ENCODE data around the gene MTHFD1L. TPM values are rescaled to one million over a fixed set of nuclear protein-coding genes. Genes with fewer than 3 reads are reported as not detected.

The MTHFD1L gene
- total and polyA plus RNA-seq, 3 experiments from 2014 or later, result 5.8 to 108 (median 102) TPM

- Mint-ChIP-seq H3K36me3 (peaks cover 0 to 18% (median 5%) of the 10 kb centered on the region in 3 donors), H3K4me3 (no peak overlapping the region), H3K27me3 (no peaks in the 10 kb centered on the region), H3K9me3 (no peaks in the 10 kb centered on the region), H3K4me1 (peaks cover 0 to 5% (median 0%) of the 10 kb centered on the region in 3 donors), H3K27ac (no peak overlapping the region)
- no peak for DNase-seq
- Histone ChIP-seq H3K4me1 (ENCODE audit: insufficient read depth, low read length) (no peaks in the 10 kb centered on the region), H3K4me3 (ENCODE audit: low read length) (no peak overlapping the region), H3K27me3 (ENCODE audit: insufficient read depth, low read length, poor library complexity, severe bottlenecking) (no peaks in the 10 kb centered on the region), H3K27ac (ENCODE audit: low read depth, low read length) (no peak overlapping the region), H3K9me3 (ENCODE audit: low read length) (no peaks in the 10 kb centered on the region), H3K36me3 (ENCODE audit: insufficient read depth, low read length) (peaks cover 6% of the 10 kb centered on the region)
- ChIA-PET CTCF (interaction anchor here (2.3 kb wide), 1 partner anchor 9 kb away, joined by 8 read pairs; no protein-coding TSS in a partner anchor), POLR2A (no interaction called here)
Observed at GRCh38 chr6:150883521-150883920, 18.0 kb downstream of the MTHFD1L start.

- H3K4me1 ChIP-seq (ENCODE audit: insufficient read depth, low read length), result no peaks in the 10 kb centered on the region
- no peaks in the 10 kb centered on the region for H3K9me3 Mint-ChIP-seq
- H3K27ac Mint-ChIP-seq, result no peak overlapping the region
- no peak overlapping the region for H3K4me3 Mint-ChIP-seq
- H3K9me3 ChIP-seq (ENCODE audit: low read length), result no peaks in the 10 kb centered on the region
- ChIA-PET POLR2A (no interaction called here), CTCF (interaction anchor here (1.1 to 13.5 kb wide), 2 partner anchors 128 to 439 kb away, joined by 3 to 143 read pairs; no protein-coding TSS in a partner anchor)
- H3K36me3 Mint-ChIP-seq, result peaks cover 0 to 15% (median 10%) of the 10 kb centered on the region in 3 donors
- no peaks in the 10 kb centered on the region for H3K27me3 Mint-ChIP-seq
- DNase-seq, result no peak
- H3K27me3 ChIP-seq (ENCODE audit: insufficient read depth, low read length, poor library complexity, severe bottlenecking), result no peaks in the 10 kb centered on the region
- peaks cover 6% of the 10 kb centered on the region for H3K36me3 ChIP-seq (ENCODE audit: insufficient read depth, low read length)
- H3K4me3 ChIP-seq (ENCODE audit: low read length), result no peak overlapping the region
- no peak overlapping the region for H3K27ac ChIP-seq (ENCODE audit: low read depth, low read length)
- H3K4me1 Mint-ChIP-seq, result peaks cover 0 to 5% (median 0%) of the 10 kb centered on the region in 3 donors
Observed at GRCh38 chr6:150886155-150886554, 20.7 kb downstream of the MTHFD1L start.

GRCh38 chr6:150887978-150888563, 22.6 kb downstream of the MTHFD1L start:
- H3K4me1 ChIP-seq (ENCODE audit: insufficient read depth, low read length), result no peaks in the 10 kb centered on the region
- H3K27me3 ChIP-seq (ENCODE audit: insufficient read depth, low read length, poor library complexity, severe bottlenecking), result no peaks in the 10 kb centered on the region
- Mint-ChIP-seq H3K27ac (no peak overlapping the region), H3K4me3 (no peak overlapping the region), H3K27me3 (no peaks in the 10 kb centered on the region), H3K36me3 (peaks cover 0 to 15% (median 10%) of the 10 kb centered on the region in 3 donors), H3K4me1 (peaks cover 0 to 5% (median 0%) of the 10 kb centered on the region in 3 donors), H3K9me3 (no peaks in the 10 kb centered on the region)
- H3K36me3 ChIP-seq (ENCODE audit: insufficient read depth, low read length), result peaks cover 6% of the 10 kb centered on the region
- ChIA-PET CTCF (interaction anchor here (0.8 to 13.5 kb wide), 2 partner anchors 23 to 437 kb away, joined by 3 to 143 read pairs; partner anchors contain the start of gene MTHFD1L), POLR2A (no interaction called here)
- no peak for DNase-seq
- H3K9me3 ChIP-seq (ENCODE audit: low read length), result no peaks in the 10 kb centered on the region
- no peak overlapping the region for H3K27ac ChIP-seq (ENCODE audit: low read depth, low read length)
- H3K4me3 ChIP-seq (ENCODE audit: low read length), result no peak overlapping the region

- no peaks in the 10 kb centered on the region for H3K9me3 ChIP-seq (ENCODE audit: low read length)
- CTCF ChIA-PET, result interaction anchor here (0.8 to 13.5 kb wide), 4 partner anchors 124 to 443 kb away, joined by 3 to 143 read pairs (median 3); no protein-coding TSS in a partner anchor
- no peak overlapping the region for H3K4me3 Mint-ChIP-seq
- no peaks in the 10 kb centered on the region for H3K27me3 ChIP-seq (ENCODE audit: insufficient read depth, low read length, poor library complexity, severe bottlenecking)
- peaks cover 0 to 15% (median 8%) of the 10 kb centered on the region in 3 donors for H3K36me3 Mint-ChIP-seq
- peaks cover 6% of the 10 kb centered on the region for H3K36me3 ChIP-seq (ENCODE audit: insufficient read depth, low read length)
- H3K9me3 Mint-ChIP-seq, result no peaks in the 10 kb centered on the region
- POLR2A ChIA-PET, result no interaction called here
- no peak overlapping the region for H3K27ac ChIP-seq (ENCODE audit: low read depth, low read length)
- H3K27me3 Mint-ChIP-seq, result no peaks in the 10 kb centered on the region
- H3K4me1 ChIP-seq (ENCODE audit: insufficient read depth, low read length), result peaks cover 8% of the 10 kb centered on the region
- DNase-seq, result no peak
- peaks cover 8 to 13% (median 8%) of the 10 kb centered on the region in 3 donors for H3K4me1 Mint-ChIP-seq
- no peak overlapping the region for H3K4me3 ChIP-seq (ENCODE audit: low read length)
- no peak overlapping the region for H3K27ac Mint-ChIP-seq
Observed at GRCh38 chr6:150890346-150890745, 24.8 kb downstream of the MTHFD1L start.

GRCh38 chr6:150891888-150892485, 26.5 kb downstream of the MTHFD1L start:
- Mint-ChIP-seq H3K4me3 (no peak overlapping the region), H3K27me3 (no peaks in the 10 kb centered on the region), H3K27ac (peak overlapping the region in 1 of 8 donors; percentile 12), H3K4me1 (peaks cover 15 to 25% (median 17%) of the 10 kb centered on the region in 3 donors), H3K9me3 (no peaks in the 10 kb centered on the region), H3K36me3 (peaks cover 0 to 11% (median 8%) of the 10 kb centered on the region in 3 donors)
- Histone ChIP-seq H3K4me1 (ENCODE audit: insufficient read depth, low read length) (peaks cover 15% of the 10 kb centered on the region), H3K36me3 (ENCODE audit: insufficient read depth, low read length) (peaks cover 6% of the 10 kb centered on the region), H3K27me3 (ENCODE audit: insufficient read depth, low read length, poor library complexity, severe bottlenecking) (no peaks in the 10 kb centered on the region), H3K4me3 (ENCODE audit: low read length) (no peak overlapping the region), H3K9me3 (ENCODE audit: low read length) (no peaks in the 10 kb centered on the region), H3K27ac (ENCODE audit: low read depth, low read length) (no peak overlapping the region)
- ChIA-PET CTCF (interaction anchor here (0.9 to 13.5 kb wide), 16 partner anchors 7 to 514 kb away, joined by 3 to 143 read pairs (median 4); no protein-coding TSS in a partner anchor), POLR2A (no interaction called here)
- DNase-seq, result peak; percentile 26 to 66 (median 41)

GRCh38 chr6:150894191-150894744, 28.8 kb downstream of the MTHFD1L start:
- Mint-ChIP-seq H3K4me1 (peaks cover 15 to 21% (median 17%) of the 10 kb centered on the region in 3 donors), H3K9me3 (no peaks in the 10 kb centered on the region), H3K36me3 (peaks cover 0 to 5% (median 3%) of the 10 kb centered on the region in 3 donors), H3K4me3 (no peak overlapping the region), H3K27ac (peak overlapping the region in 3 of 8 donors; percentile 22 to 63 (median 23)), H3K27me3 (no peaks in the 10 kb centered on the region)
- Histone ChIP-seq H3K36me3 (ENCODE audit: insufficient read depth, low read length) (no peaks in the 10 kb centered on the region), H3K27me3 (ENCODE audit: insufficient read depth, low read length, poor library complexity, severe bottlenecking) (no peaks in the 10 kb centered on the region), H3K4me3 (ENCODE audit: low read length) (no peak overlapping the region), H3K4me1 (ENCODE audit: insufficient read depth, low read length) (peaks cover 15% of the 10 kb centered on the region), H3K27ac (ENCODE audit: low read depth, low read length) (no peak overlapping the region), H3K9me3 (ENCODE audit: low read length) (no peaks in the 10 kb centered on the region)
- POLR2A ChIA-PET, result interaction anchor here (0.7 kb wide), 1 partner anchor 431 kb away, joined by 3 read pairs; no protein-coding TSS in a partner anchor
- CTCF ChIA-PET, result interaction anchor here (3.1 to 13.5 kb wide), 2 partner anchors 431 to 441 kb away, joined by 13 to 143 read pairs; no protein-coding TSS in a partner anchor
- DNase-seq, result no peak

- H3K9me3 Mint-ChIP-seq, result no peaks in the 10 kb centered on the region
- no peaks in the 10 kb centered on the region for H3K36me3 ChIP-seq (ENCODE audit: insufficient read depth, low read length)
- no peak overlapping the region for H3K4me3 ChIP-seq (ENCODE audit: low read length)
- H3K27ac ChIP-seq (ENCODE audit: low read depth, low read length), result no peak overlapping the region
- ChIA-PET CTCF (interaction anchor here (1.1 to 13.5 kb wide), 3 partner anchors 9 to 440 kb away, joined by 4 to 143 read pairs (median 13); no protein-coding TSS in a partner anchor), POLR2A (no interaction called here)
- H3K4me1 ChIP-seq (ENCODE audit: insufficient read depth, low read length), result peaks cover 15% of the 10 kb centered on the region
- H3K36me3 Mint-ChIP-seq, result peaks cover 0 to 5% (median 1%) of the 10 kb centered on the region in 3 donors
- peaks cover 15 to 21% (median 17%) of the 10 kb centered on the region in 3 donors for H3K4me1 Mint-ChIP-seq
- H3K27me3 Mint-ChIP-seq, result no peaks in the 10 kb centered on the region
- no peak for DNase-seq
- H3K27ac Mint-ChIP-seq, result peak overlapping the region in 4 of 8 donors; percentile 51 to 78 (median 58)
- H3K4me3 Mint-ChIP-seq, result peak overlapping the region in 6 of 7 donors; percentile 9 to 64 (median 40)
- H3K27me3 ChIP-seq (ENCODE audit: insufficient read depth, low read length, poor library complexity, severe bottlenecking), result no peaks in the 10 kb centered on the region
- H3K9me3 ChIP-seq (ENCODE audit: low read length), result no peaks in the 10 kb centered on the region
Observed at GRCh38 chr6:150894935-150895552, 29.5 kb downstream of the MTHFD1L start.

Measured in CD8-positive, alpha-beta memory T cell (primary cell).